HepG2 (cell line): ENCODE data around the gene ARF5. TPM values are rescaled to one million over a fixed set of nuclear protein-coding genes. Genes with fewer than 3 reads are reported as not detected.

Experiments
- ATAC-seq: fragments of 200-7000 bp; cut with Tn5 transposase; 3 replicates; pipeline ENCODE4 v1.9.1; 2020; ENCODE audit warnings: mild to moderate bottlenecking, moderate library complexity
- BruUV-seq: library from RNA; stranded (reverse); fragments of 400-500 nt; replicated peaks from 2 replicates; lab custom pipeline; 2021; lab: Mats Ljungman, UMichigan
- CTCF ChIA-PET: fragments of 300-600 bp; formaldehyde crosslinking; extraction: SDS; loops from one replicate; lab custom pipeline; 2021; ENCODE audit warnings: low total read pairs, inconsistent platforms, low intra/inter-chr PET ratio; lab: Yijun Ruan, JAX
- POLR2A ChIA-PET: fragments of 350-600 bp; sonication (Branson Sonifier 250); formaldehyde crosslinking; loops from one replicate; lab custom pipeline; 2020; ENCODE audit warnings: antibody characterized with exemption, inconsistent platforms; lab: Yijun Ruan, JAX
- DNase-seq: peaks from one replicate; pipeline ENCODE4 v3.0.0-alpha.2; 2015; ENCODE audit warnings: low spot score
- FAIRE-seq: peaks from 3 replicates; lab custom pipeline; 2011; peaks lifted over from hg19 to GRCh38; lab: Jason Lieb, UNC
- H2AFZ ChIP-seq: one replicate; pipeline ENCODE4 v1.6.1; 2011; ENCODE audit warnings: low read length, inconsistent platforms
- H3K27ac ChIP-seq: fragments of 300-600 bp; 3 replicates; pipeline ENCODE4 v1.8.0; 2011; ENCODE audit warnings: mixed run types, mild to moderate bottlenecking, mixed read lengths, low read length, inconsistent platforms; ENCODE audit not compliant: insufficient read depth; ENCODE audit errors: extremely low read length
- H3K27me3 ChIP-seq, 2 experiments: fragments of 200-600 bp in 1 of 2; 2 replicates in 1 of 2; 3 replicates in 1 of 2; pipeline versions ENCODE4 v1.6.0 to v1.8.0; 2011; ENCODE audit warnings: low read length in 2 of 2, mild to moderate bottlenecking in 2 of 2, moderate library complexity in 2 of 2, inconsistent platforms in 1 of 2; ENCODE audit not compliant: insufficient read depth in 2 of 2, control insufficient read depth in 1 of 2
- H3K36me3 ChIP-seq, 2 experiments: fragments of 200-600 bp in 1 of 2; replicated peaks in 1 of 2; 2 replicates in 1 of 2; 3 replicates in 1 of 2; pipeline versions ENCODE4 v1.5.1 to v1.8.0; 2011; ENCODE audit warnings: low read length in 2 of 2, inconsistent platforms in 1 of 2; ENCODE audit not compliant: insufficient read depth in 2 of 2, control insufficient read depth in 1 of 2
- H3K4me1 ChIP-seq: 2 replicates; pipeline ENCODE4 v1.5.1; 2012; ENCODE audit warnings: low read length, inconsistent platforms; ENCODE audit not compliant: insufficient read depth
- H3K4me2 ChIP-seq: 2 replicates; pipeline ENCODE4 v1.6.0; 2011; ENCODE audit warnings: low read depth, low read length, inconsistent platforms
- H3K4me3 ChIP-seq, 3 experiments: fragments of 200-600 bp in 1 of 3; sonication (generic), shearing (Covaris generic) in 1 of 3; replicated peaks in 1 of 3; 2 replicates each; pipeline ENCODE4 v1.5.1; 2011 to 2016; ENCODE audit warnings: low read length in 3 of 3, inconsistent platforms in 2 of 3, low read depth in 2 of 3, mild to moderate bottlenecking in 2 of 3, control low read depth in 1 of 3, mixed read lengths in 1 of 3; ENCODE audit not compliant: insufficient read depth in 1 of 3
- H3K79me2 ChIP-seq: one replicate; pipeline ENCODE4 v1.6.1; 2011; ENCODE audit warnings: low read length, inconsistent platforms; ENCODE audit not compliant: insufficient read depth
- H3K9ac ChIP-seq: 2 replicates; pipeline ENCODE4 v1.6.0; 2011; ENCODE audit warnings: mild to moderate bottlenecking, low read depth, low read length, inconsistent platforms; ENCODE audit not compliant: insufficient read depth
- H3K9me3 ChIP-seq: 2 replicates; pipeline ENCODE4 v1.5.1; 2012; ENCODE audit warnings: mild to moderate bottlenecking, low read length
- H4K20me1 ChIP-seq: 2 replicates; pipeline ENCODE4 v1.6.0; 2011; ENCODE audit warnings: inconsistent platforms, mild to moderate bottlenecking, low read length, moderate library complexity; ENCODE audit not compliant: insufficient read depth
- FIP1L1 ChIP-seq: fragments of 200-400 bp; formaldehyde crosslinking; IDR thresholded peaks from 2 replicates; pipeline ENCODE4 v1.6.1; 2018; ENCODE audit warnings: low read depth, mild to moderate bottlenecking, low read length, moderate library complexity, borderline replicate concordance; ENCODE audit not compliant: insufficient read depth
- KAT8 ChIP-seq: IDR thresholded peaks from 2 replicates; pipeline ENCODE4 v1.6.1; 2016; ENCODE audit warnings: missing genetic modification reagents, missing compliant biosample characterization
- RAD21 ChIP-seq: fragments of 450-650 bp; formaldehyde crosslinking; IDR thresholded peaks from 2 replicates; pipeline ENCODE4 v1.5.0; 2020; ENCODE audit warnings: mild to moderate bottlenecking
- SMC3 ChIP-seq: IDR thresholded peaks from 2 replicates; pipeline ENCODE4 v1.6.1; 2011; ENCODE audit warnings: low read length, improper control_type of control experiment
- STAG1 ChIP-seq: sonication (generic); formaldehyde crosslinking; IDR thresholded peaks from 2 replicates; pipeline ENCODE4 v1.4.0; 2020; ENCODE audit warnings: missing genetic modification reagents
- ZFP62 ChIP-seq: sonication (generic); formaldehyde crosslinking; IDR thresholded peaks from 2 replicates; pipeline ENCODE4 v1.4.0; 2020; ENCODE audit warnings: missing genetic modification reagents
- ZMYM2 ChIP-seq: sonication (generic); formaldehyde crosslinking; IDR thresholded peaks from 2 replicates; pipeline ENCODE4 v1.8.0; 2022; ENCODE audit warnings: mild to moderate bottlenecking, missing genetic modification reagents
- WGBS: methylation state at CpG from one replicate; pipeline ENCODE4 v1.1.6; 2017; ENCODE audit warnings: low lambda C conversion rate; 5-methylcytosine and 5-hydroxymethylcytosine counted together
- in situ Hi-C: cut with HindIII; loops from 2 replicates; pipeline ENCODE4 v1.10.0; 2017; ENCODE audit warnings: low pct_unique_long_range_greater_than_20kb; ENCODE audit not compliant: extremely low pct_ligation_motif_present
- intact Hi-C: fragments of 100-400 bp; cut with micrococcal nuclease; formaldehyde crosslinking; loops from one replicate; pipeline ENCODE4 v1.10.0; 2022; ENCODE audit not compliant: unreplicated experiment
- polyA plus RNA-seq, 8 experiments: library from polyadenylated mRNA; depleted of rRNA in 3 of 8; stranded (reverse) in 7 of 8; unstranded in 1 of 8; fragments of >200 nt; fragmentation: Illumina TruSeq in 4 of 8; extraction: Trizol in 4 of 8; gene quantifications; 2 replicates each; pipeline versions ENCODE4 v1.2.1 to v1.2.3, GENCODE V29; 2011 to 2016; ENCODE audit warnings: low read depth in 4 of 8, missing spikeins in 1 of 8, mixed read lengths in 1 of 8; ENCODE audit not compliant: insufficient read depth in 1 of 8
- total RNA-seq, 5 experiments: library from RNA; depleted of rRNA; stranded (reverse); fragments of >200 nt; fragmentation: Illumina TruSeq; extraction: Trizol; gene quantifications; 2 replicates each; pipeline ENCODE4 v1.2.3, GENCODE V29; 2016; ENCODE audit warnings: low read depth in 1 of 5
- TF ChIP-seq, protein P1 (sequence below): sonication (generic); formaldehyde crosslinking; IDR thresholded peaks from 2 replicates; pipeline ENCODE4 v1.5.0; 2020; ENCODE audit warnings: mild to moderate bottlenecking, missing genetic modification reagents, moderate library complexity
- TF ChIP-seq, protein P2 (sequence below): sonication (generic); formaldehyde crosslinking; IDR thresholded peaks from 2 replicates; pipeline ENCODE4 v1.8.1; 2022; ENCODE audit warnings: low read depth, mild to moderate bottlenecking, missing genetic modification reagents
- TF ChIP-seq, protein P3 (sequence below): sonication (generic); formaldehyde crosslinking; IDR thresholded peaks from 2 replicates; pipeline ENCODE4 v1.4.0; 2020; ENCODE audit warnings: missing genetic modification reagents, borderline replicate concordance

ARF5 gene
- total and polyA plus RNA-seq, 2 of the 13 experiments (the other 11 are each of a cell fraction or from before 2014, with no cell fraction given) = 109 to 135 TPM

DNA sequence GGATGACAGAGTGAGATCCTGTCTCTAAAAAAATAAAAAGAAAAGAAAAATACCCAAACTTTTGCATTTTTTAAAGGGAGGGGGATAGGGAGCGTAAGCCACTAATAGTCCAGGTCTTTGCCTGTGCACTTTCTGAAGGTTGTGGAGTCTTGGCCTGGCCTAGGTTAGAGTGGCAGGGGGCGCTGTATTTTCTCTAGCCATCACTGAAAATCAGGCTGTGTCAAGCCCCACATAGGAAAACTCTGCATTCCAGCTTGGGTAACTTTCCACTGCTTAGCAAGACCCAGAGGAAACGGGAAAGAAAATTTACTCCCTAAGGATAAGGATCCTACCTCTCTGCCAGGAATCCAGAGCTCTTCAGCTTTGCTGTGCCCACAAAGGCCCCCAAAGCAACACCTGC is 40.2 kb downstream of the ARF5 start:
- Histone ChIP-seq H3K4me2 (no peak overlapping the region), H3K79me2 (no peaks in the 10 kb centered on the region), H3K4me1 (no peaks in the 10 kb centered on the region), H3K27ac (no peak overlapping the region), H3K4me3 (no peak overlapping the region), H2AFZ (no peak overlapping the region), H3K9me3 (no peaks in the 10 kb centered on the region), H3K9ac (no peak overlapping the region), H4K20me1 (0 out of 2 replicates have a peak, but pooled peaks cover 2% of the 10 kb centered on the region), H3K36me3 (no peaks in the 10 kb centered on the region), H3K27me3 (no peaks in the 10 kb centered on the region; a peak in 1 of 5 replicates)
- intact Hi-C loops (loop anchor here (2.0 kb wide), 2 partner anchors 40 to 280 kb away; partner anchors contain the start of gene ARF5), in situ Hi-C loops (no loop called here)
- no TSS peak for BruUV-seq
- no peak for DNase-seq
- FAIRE-seq = no peak
- ChIA-PET POLR2A (interaction anchor here (1.0 kb wide), 1 partner anchor 46 kb away, joined by 3 read pairs; no protein-coding TSS in a partner anchor), CTCF (interaction anchor here (1.9 to 2.1 kb wide), 2 partner anchors 39 to 124 kb away, joined by 7 to 8 read pairs; partner anchors contain the start of gene ARF5)
- WGBS = 25% methylated on average over 3 of the region's 3 CpGs
- no peak for TF ChIP-seq ZMYM2
- TF ChIP-seq, protein P1, sequence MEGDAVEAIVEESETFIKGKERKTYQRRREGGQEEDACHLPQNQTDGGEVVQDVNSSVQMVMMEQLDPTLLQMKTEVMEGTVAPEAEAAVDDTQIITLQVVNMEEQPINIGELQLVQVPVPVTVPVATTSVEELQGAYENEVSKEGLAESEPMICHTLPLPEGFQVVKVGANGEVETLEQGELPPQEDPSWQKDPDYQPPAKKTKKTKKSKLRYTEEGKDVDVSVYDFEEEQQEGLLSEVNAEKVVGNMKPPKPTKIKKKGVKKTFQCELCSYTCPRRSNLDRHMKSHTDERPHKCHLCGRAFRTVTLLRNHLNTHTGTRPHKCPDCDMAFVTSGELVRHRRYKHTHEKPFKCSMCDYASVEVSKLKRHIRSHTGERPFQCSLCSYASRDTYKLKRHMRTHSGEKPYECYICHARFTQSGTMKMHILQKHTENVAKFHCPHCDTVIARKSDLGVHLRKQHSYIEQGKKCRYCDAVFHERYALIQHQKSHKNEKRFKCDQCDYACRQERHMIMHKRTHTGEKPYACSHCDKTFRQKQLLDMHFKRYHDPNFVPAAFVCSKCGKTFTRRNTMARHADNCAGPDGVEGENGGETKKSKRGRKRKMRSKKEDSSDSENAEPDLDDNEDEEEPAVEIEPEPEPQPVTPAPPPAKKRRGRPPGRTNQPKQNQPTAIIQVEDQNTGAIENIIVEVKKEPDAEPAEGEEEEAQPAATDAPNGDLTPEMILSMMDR (CRISPR knock-in tag) = peak; percentile 35
- TF ChIP-seq STAG1 = peak; percentile 5; the same call in 1 of the 2 replicates
- peak; percentile 75 for ATAC-seq

DNA sequence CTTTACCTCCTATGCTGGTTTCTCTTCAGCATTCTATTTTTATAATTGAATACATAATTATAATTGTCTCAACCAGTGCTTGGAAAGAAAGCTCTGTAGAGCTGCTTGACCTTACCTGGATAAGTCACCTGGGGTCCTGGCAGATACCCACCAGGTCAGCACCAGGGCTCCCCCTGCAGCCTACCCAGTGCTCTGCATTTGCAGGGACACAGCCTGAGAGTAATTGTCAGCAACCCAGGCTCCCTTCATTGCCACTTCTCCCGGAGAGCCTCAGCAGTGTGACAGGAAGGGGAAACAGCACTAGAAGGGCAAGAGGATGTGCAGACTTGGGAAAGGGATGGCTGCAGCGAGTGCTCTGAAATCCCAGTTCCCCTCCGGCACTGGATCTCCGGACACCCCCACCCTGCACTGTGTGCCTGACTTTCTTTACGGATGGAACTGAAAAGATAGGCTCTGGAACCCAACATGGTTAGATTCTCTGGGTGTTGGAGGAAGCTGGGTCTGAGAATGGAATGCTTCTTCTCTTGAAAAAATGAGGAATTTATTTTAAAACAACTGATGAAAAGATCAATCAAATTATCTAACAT is 41.1 kb downstream of the ARF5 start:
- DNase-seq = peak; percentile 33
- no TSS peak for BruUV-seq
- TF ChIP-seq KAT8 (CRISPR knock-in tag) (no peak), ZFP62 (no peak), FIP1L1 (no peak), SMC3 (peak; percentile 33; the same call in 1 of the 2 replicates), RAD21 (peak; percentile 52), STAG1 (peak; percentile 59)
- TF ChIP-seq, protein P2, sequence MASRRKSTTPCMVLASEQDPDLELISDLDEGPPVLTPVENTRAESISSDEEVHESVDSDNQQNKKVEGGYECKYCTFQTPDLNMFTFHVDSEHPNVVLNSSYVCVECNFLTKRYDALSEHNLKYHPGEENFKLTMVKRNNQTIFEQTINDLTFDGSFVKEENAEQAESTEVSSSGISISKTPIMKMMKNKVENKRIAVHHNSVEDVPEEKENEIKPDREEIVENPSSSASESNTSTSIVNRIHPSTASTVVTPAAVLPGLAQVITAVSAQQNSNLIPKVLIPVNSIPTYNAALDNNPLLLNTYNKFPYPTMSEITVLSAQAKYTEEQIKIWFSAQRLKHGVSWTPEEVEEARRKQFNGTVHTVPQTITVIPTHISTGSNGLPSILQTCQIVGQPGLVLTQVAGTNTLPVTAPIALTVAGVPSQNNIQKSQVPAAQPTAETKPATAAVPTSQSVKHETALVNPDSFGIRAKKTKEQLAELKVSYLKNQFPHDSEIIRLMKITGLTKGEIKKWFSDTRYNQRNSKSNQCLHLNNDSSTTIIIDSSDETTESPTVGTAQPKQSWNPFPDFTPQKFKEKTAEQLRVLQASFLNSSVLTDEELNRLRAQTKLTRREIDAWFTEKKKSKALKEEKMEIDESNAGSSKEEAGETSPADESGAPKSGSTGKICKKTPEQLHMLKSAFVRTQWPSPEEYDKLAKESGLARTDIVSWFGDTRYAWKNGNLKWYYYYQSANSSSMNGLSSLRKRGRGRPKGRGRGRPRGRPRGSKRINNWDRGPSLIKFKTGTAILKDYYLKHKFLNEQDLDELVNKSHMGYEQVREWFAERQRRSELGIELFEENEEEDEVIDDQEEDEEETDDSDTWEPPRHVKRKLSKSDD = no peak
- TF ChIP-seq, protein P3, sequence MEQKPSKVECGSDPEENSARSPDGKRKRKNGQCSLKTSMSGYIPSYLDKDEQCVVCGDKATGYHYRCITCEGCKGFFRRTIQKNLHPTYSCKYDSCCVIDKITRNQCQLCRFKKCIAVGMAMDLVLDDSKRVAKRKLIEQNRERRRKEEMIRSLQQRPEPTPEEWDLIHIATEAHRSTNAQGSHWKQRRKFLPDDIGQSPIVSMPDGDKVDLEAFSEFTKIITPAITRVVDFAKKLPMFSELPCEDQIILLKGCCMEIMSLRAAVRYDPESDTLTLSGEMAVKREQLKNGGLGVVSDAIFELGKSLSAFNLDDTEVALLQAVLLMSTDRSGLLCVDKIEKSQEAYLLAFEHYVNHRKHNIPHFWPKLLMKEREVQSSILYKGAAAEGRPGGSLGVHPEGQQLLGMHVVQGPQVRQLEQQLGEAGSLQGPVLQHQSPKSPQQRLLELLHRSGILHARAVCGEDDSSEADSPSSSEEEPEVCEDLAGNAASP (CRISPR knock-in tag) = 0 out of 2 replicates have a peak, but pooled peaks have one; percentile 17

More for the DNA sequence above, 41.1 kb downstream of the ARF5 start:
- Histone ChIP-seq H3K4me1 (no peaks in the 10 kb centered on the region), H3K9ac (0 out of 2 replicates have a peak overlapping the region, but pooled peaks have one; percentile 21), H3K4me3 (peak overlapping the region in 1 of 3 experiments; percentile 26; a peak in 1 of 6 replicates), H3K9me3 (no peaks in the 10 kb centered on the region), H3K36me3 (no peaks in the 10 kb centered on the region), H4K20me1 (0 out of 2 replicates have a peak, but pooled peaks cover 2% of the 10 kb centered on the region), H3K27ac (no peak overlapping the region), H3K79me2 (no peaks in the 10 kb centered on the region), H2AFZ (peak overlapping the region; percentile 76), H3K27me3 (no peaks in the 10 kb centered on the region; a peak in 1 of 5 replicates), H3K4me2 (peak overlapping the region; percentile 71)
- intact Hi-C loops (loop anchor here (1.0 to 2.0 kb wide), 3 partner anchors 41 to 281 kb away; partner anchors contain the start of gene ARF5), in situ Hi-C loops (no loop called here)
- ChIA-PET CTCF (interaction anchor here (1.9 to 2.1 kb wide), 2 partner anchors 40 to 125 kb away, joined by 7 to 8 read pairs; partner anchors contain the start of gene ARF5), POLR2A (no interaction called here)
- ATAC-seq (peak; percentile 98), FAIRE-seq (peak; percentile 63)
- WGBS = 3% methylated on average over 5 of the region's 5 CpGs
